Lower leg skin (tissue), 4 donors: ENCODE measurements around the gene ZNF662. TPM values are rescaled to one million over a fixed set of nuclear protein-coding genes. Genes with fewer than 3 reads are reported as not detected.

Experiments used
- DNase-seq, 2 donors: peaks; one replicate each; pipeline ENCODE4 v3.0.0-alpha.2; 2019; ENCODE audit warnings: low spot score in 2 of 2
- H3K4me3 ChIP-seq: fragments of 200-600 bp; sonication (generic); 2 replicates; pipeline ENCODE4 v1.5.1; 2017; ENCODE audit warnings: mild to moderate bottlenecking, low read depth; ENCODE audit not compliant: poor library complexity, severe bottlenecking
- POLR2A ChIP-seq, 2 donors: fragments of 450-650 bp; IDR thresholded peaks; one replicate each; pipeline ENCODE4 v1.6.1; 2016 to 2017; ENCODE audit warnings: antibody characterized with exemption in 2 of 2, mild to moderate bottlenecking in 1 of 2, moderate library complexity in 1 of 2
- WGBS, 2 donors: methylation state at CpG; one replicate each; pipeline ENCODE4 v1.1.5; 2018; 5-methylcytosine and 5-hydroxymethylcytosine counted together
- intact Hi-C: fragments of 100-400 bp; cut with DNase I; formaldehyde crosslinking; loops from one replicate; pipeline ENCODE4 v1.15.0; 2023; ENCODE audit warnings: low total_unique reads
- total RNA-seq, 4 donors: library from RNA; depleted of rRNA; stranded (reverse); fragments of >200 nt; gene quantifications; one replicate each; pipeline ENCODE4 v1.1.0, GENCODE V29; 2016
- TF ChIP-seq, protein P1 (sequence below), 3 donors: fragments of 450-650 bp; IDR thresholded peaks; one replicate each; pipeline ENCODE4 v1.5.1; 2016; ENCODE audit warnings: antibody characterized with exemption in 3 of 3, mild to moderate bottlenecking in 3 of 3, moderate library complexity in 2 of 3

The ZNF662 gene
- total RNA-seq, 4 donors from 2014 or later = 13.5 to 16.8 (median 16.1) TPM

DNA sequence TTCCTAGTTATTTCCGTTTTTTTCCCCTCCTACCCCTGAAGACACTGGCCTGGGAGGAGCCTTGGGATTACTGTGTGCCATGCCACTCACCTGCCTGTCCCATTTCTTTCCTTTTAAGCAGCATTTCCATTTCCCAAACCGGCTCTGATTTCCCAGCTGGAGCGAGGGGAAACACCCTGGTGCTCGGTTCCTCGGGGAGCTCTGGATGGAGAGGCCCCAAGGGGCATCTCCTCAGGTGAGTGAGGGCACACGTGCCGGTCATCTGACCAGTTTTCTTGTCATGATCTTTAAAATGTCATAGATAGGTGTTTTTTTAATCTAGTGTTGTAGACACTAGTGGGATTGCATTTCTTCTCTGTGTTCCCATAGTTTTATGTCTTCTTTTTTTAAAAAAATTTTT, 2.7 kb downstream of the ZNF662 start:
- WGBS, 2 donors = 95 to 96% methylated on average over 7 of the region's 7 CpGs
- DNase-seq = no peak
- no peak for TF ChIP-seq POLR2A (IDR thresholded peaks at IDR 0.05)
- TF ChIP-seq, protein P1, sequence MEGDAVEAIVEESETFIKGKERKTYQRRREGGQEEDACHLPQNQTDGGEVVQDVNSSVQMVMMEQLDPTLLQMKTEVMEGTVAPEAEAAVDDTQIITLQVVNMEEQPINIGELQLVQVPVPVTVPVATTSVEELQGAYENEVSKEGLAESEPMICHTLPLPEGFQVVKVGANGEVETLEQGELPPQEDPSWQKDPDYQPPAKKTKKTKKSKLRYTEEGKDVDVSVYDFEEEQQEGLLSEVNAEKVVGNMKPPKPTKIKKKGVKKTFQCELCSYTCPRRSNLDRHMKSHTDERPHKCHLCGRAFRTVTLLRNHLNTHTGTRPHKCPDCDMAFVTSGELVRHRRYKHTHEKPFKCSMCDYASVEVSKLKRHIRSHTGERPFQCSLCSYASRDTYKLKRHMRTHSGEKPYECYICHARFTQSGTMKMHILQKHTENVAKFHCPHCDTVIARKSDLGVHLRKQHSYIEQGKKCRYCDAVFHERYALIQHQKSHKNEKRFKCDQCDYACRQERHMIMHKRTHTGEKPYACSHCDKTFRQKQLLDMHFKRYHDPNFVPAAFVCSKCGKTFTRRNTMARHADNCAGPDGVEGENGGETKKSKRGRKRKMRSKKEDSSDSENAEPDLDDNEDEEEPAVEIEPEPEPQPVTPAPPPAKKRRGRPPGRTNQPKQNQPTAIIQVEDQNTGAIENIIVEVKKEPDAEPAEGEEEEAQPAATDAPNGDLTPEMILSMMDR (IDR thresholded peaks at IDR 0.05) = no peak
- intact Hi-C loops = no loop called here
- no peak overlapping the region for H3K4me3 ChIP-seq

DNA sequence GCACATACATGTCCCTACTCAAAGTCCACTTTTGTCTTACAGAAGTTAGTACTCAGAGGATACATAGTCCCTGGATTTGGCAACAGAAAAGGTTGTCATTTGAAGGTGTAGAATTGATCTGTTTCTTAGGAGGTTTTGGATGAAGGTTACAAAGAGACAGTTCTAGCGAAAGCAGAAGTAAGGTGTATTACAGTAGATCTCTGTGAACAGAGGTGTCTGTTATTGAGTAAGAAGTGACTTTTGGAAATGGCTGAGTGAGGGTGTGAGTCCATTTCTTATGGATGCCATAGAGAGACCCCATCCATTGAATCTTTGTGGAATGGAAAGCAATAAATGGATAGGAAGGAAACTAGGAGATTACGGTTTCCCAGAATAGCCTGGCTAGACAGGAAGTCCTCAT, 5.6 kb downstream of the ZNF662 start:
- 94 to 99% methylated on average over 2 of the region's 2 CpGs for WGBS, 2 donors
- no peak for TF ChIP-seq POLR2A (IDR thresholded peaks at IDR 0.05)
- TF ChIP-seq, protein P1 (IDR thresholded peaks at IDR 0.05) = no peak
- no peak overlapping the region for H3K4me3 ChIP-seq
- DNase-seq = no peak
- intact Hi-C loops = no loop called here

- intact Hi-C loops = no loop called here
- TF ChIP-seq POLR2A (IDR thresholded peaks at IDR 0.05) = no peak
- TF ChIP-seq, protein P1 (IDR thresholded peaks at IDR 0.05) = no peak
- 95 to 96% methylated on average over 8 of the region's 8 CpGs for WGBS, 2 donors
- no peak overlapping the region for H3K4me3 ChIP-seq
- DNase-seq = no peak
Measured at GRCh38 chr3:42914771-42915515, 9.0 kb downstream of the ZNF662 start.

DNA sequence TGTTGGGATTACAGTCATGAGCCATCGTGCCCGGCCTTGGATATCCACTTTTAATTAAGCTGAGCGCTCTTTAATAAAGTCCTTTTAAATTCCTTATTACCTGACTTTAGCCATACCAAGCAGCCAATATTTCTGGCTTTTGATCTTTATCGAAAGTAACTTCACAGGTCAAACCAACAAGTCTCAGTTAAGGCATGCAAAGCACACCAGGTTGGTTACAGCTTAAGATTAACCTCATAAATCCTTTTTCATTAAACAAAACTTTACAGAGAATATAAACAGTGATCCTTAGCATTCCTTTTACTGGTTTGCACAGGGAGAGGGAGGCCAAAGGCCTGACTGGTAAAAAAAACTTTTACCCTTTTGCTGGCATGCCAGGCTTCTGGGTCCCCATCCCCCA, 17.7 kb downstream of the ZNF662 start:
- no peak overlapping the region for H3K4me3 ChIP-seq
- 86 to 92% methylated on average over 4 of the region's 4 CpGs for WGBS, 2 donors
- TF ChIP-seq POLR2A (IDR thresholded peaks at IDR 0.05) = no peak
- TF ChIP-seq, protein P1 (IDR thresholded peaks at IDR 0.05) = no peak
- intact Hi-C loops = no loop called here
- no peak for DNase-seq

- H3K4me3 ChIP-seq = no peak overlapping the region
- no peak for DNase-seq
- intact Hi-C loops = no loop called here
- TF ChIP-seq POLR2A (IDR thresholded peaks at IDR 0.05) = no peak
- TF ChIP-seq, protein P1 (IDR thresholded peaks at IDR 0.05) = no peak
Measured at GRCh38 chr3:42926310-42926709, 20.4 kb downstream of the ZNF662 start.

GRCh38 chr3:42934111-42934510, 28.2 kb downstream of the ZNF662 start:
- H3K4me3 ChIP-seq = no peak overlapping the region
- intact Hi-C loops = no loop called here
- no peak for DNase-seq
- 86 to 88% methylated on average over 5 of the region's 5 CpGs for WGBS, 2 donors
- TF ChIP-seq, protein P1 (IDR thresholded peaks at IDR 0.05) = no peak
- TF ChIP-seq POLR2A (IDR thresholded peaks at IDR 0.05) = no peak
